Testis (tissue), 2 donors: ENCODE measurements around the gene C1orf53.

Experiments
- POLR2A ChIP-seq: fragments of 450-650 bp; IDR thresholded peaks from one replicate; pipeline ENCODE4 v1.6.1; 2017; ENCODE audit warnings: antibody characterized with exemption, mild to moderate bottlenecking, moderate library complexity
- TF ChIP-seq, protein P1 (sequence below), 3 experiments: fragments of 450-650 bp in 2 of 3; fragments of 200-600 bp in 1 of 3; sonication (generic) in 1 of 3; IDR thresholded peaks; one replicate each; pipeline ENCODE4 v1.5.1; 2016 to 2019; ENCODE audit warnings: antibody characterized with exemption in 3 of 3, mild to moderate bottlenecking in 2 of 3, moderate library complexity in 1 of 3

DNA sequence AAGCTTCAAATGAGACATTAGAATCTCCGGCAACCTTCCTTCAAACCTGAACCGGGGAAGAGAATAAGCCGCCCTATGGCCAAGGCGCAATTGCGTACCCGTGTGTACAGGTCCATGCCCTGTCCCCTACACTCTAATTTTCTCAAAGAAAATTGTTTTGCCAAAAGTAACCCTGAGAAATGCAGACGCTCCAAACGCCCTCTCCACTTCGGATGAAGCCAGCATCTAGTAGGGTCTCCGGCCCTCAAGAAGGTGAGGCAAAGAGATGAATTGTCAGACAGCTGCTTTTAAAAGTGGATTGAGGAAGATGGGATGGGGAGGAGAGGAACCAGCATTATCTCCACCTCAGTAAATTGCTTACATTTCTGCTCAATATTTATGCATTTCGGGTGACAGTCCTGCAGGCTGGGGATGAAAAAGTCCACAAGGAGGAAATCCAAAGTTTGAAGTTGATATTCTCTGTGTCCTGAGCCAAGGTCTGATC lies 14.1 kb downstream of the C1orf53 start:
- TF ChIP-seq, protein P1, sequence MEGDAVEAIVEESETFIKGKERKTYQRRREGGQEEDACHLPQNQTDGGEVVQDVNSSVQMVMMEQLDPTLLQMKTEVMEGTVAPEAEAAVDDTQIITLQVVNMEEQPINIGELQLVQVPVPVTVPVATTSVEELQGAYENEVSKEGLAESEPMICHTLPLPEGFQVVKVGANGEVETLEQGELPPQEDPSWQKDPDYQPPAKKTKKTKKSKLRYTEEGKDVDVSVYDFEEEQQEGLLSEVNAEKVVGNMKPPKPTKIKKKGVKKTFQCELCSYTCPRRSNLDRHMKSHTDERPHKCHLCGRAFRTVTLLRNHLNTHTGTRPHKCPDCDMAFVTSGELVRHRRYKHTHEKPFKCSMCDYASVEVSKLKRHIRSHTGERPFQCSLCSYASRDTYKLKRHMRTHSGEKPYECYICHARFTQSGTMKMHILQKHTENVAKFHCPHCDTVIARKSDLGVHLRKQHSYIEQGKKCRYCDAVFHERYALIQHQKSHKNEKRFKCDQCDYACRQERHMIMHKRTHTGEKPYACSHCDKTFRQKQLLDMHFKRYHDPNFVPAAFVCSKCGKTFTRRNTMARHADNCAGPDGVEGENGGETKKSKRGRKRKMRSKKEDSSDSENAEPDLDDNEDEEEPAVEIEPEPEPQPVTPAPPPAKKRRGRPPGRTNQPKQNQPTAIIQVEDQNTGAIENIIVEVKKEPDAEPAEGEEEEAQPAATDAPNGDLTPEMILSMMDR (IDR thresholded peaks at IDR 0.05) = no peak
- TF ChIP-seq POLR2A = no peak
